CD14-positive monocyte (primary cell): ENCODE data around the gene SLC46A2. TPM values are rescaled to one million over a fixed set of nuclear protein-coding genes. Genes with fewer than 3 reads are reported as not detected.

Experiments used
- DNase-seq, 3 donors: peaks; one replicate each; pipeline ENCODE4 v3.0.0-alpha.2; 2011 to 2022
- H2AFZ ChIP-seq: 2 replicates; pipeline ENCODE4 v1.6.0; 2012; ENCODE audit warnings: mild to moderate bottlenecking, low read depth, low read length, inconsistent platforms; ENCODE audit not compliant: insufficient read depth, poor library complexity, severe bottlenecking
- H3K27ac ChIP-seq, 2 donors: 1 replicate in 1 of 2; 2 replicates in 1 of 2; pipeline ENCODE4 v1.5.1; 2012 to 2013; ENCODE audit warnings: low read length in 2 of 2, control low read depth in 1 of 2, inconsistent platforms in 1 of 2, low read depth in 1 of 2, mild to moderate bottlenecking in 1 of 2
- H3K27me3 ChIP-seq, 2 donors: one replicate each; pipeline versions ENCODE4 v1.6.0 to v1.6.1; 2011 to 2013; ENCODE audit warnings: low read length in 2 of 2; ENCODE audit not compliant: control insufficient read depth in 2 of 2, insufficient read depth in 2 of 2
- H3K36me3 ChIP-seq, 2 donors: replicated peaks in 1 of 2; 1 replicate in 1 of 2; 2 replicates in 1 of 2; pipeline versions ENCODE4 v1.5.1 to v1.6.1; 2012 to 2013; ENCODE audit warnings: low read length in 2 of 2, control low read depth in 1 of 2, inconsistent platforms in 1 of 2, mild to moderate bottlenecking in 1 of 2; ENCODE audit not compliant: insufficient read depth in 2 of 2, control insufficient read depth in 1 of 2
- H3K4me1 ChIP-seq, 2 donors: 1 replicate in 1 of 2; 2 replicates in 1 of 2; pipeline versions ENCODE4 v1.5.1 to v1.6.1; 2012 to 2013; ENCODE audit warnings: low read length in 2 of 2, control low read depth in 1 of 2, inconsistent platforms in 1 of 2, mild to moderate bottlenecking in 1 of 2, moderate library complexity in 1 of 2; ENCODE audit not compliant: insufficient read depth in 2 of 2, control insufficient read depth in 1 of 2
- H3K4me2 ChIP-seq: replicated peaks from 2 replicates; pipeline ENCODE3; 2012; ENCODE audit warnings: low read length, moderate library complexity, mild to moderate bottlenecking; ENCODE audit not compliant: poor library complexity, severe bottlenecking; ENCODE audit errors: extremely low read depth
- H3K4me3 ChIP-seq, 3 experiments: fragments of 200-600 bp in 1 of 3; sonication (generic) in 1 of 3; replicated peaks in 1 of 3; 1 replicate in 2 of 3; 2 replicates in 1 of 3; pipeline ENCODE4 v1.5.1; 2011 to 2013; ENCODE audit warnings: low read length in 3 of 3, mild to moderate bottlenecking in 3 of 3, control low read depth in 2 of 3, low read depth in 2 of 3, inconsistent platforms in 1 of 3, moderate library complexity in 1 of 3
- H3K79me2 ChIP-seq: 2 replicates; pipeline ENCODE4 v1.6.0; 2012; ENCODE audit warnings: mild to moderate bottlenecking, control low read depth, inconsistent platforms, low read length, moderate library complexity; ENCODE audit not compliant: insufficient read depth
- H3K9ac ChIP-seq: 2 replicates; pipeline ENCODE4 v1.6.0; 2017; ENCODE audit warnings: low read length, mild to moderate bottlenecking; ENCODE audit not compliant: insufficient read depth, poor library complexity, severe bottlenecking
- H3K9me3 ChIP-seq, 2 donors: replicated peaks in 1 of 2; 1 replicate in 1 of 2; 2 replicates in 1 of 2; pipeline versions ENCODE4 v1.5.1 to v1.6.1; 2012 to 2013; ENCODE audit warnings: low read length in 2 of 2, control low read depth in 1 of 2; ENCODE audit not compliant: control insufficient read depth in 1 of 2, insufficient read depth in 1 of 2
- H4K20me1 ChIP-seq: 2 replicates; pipeline ENCODE4 v1.6.0; 2012; ENCODE audit warnings: mild to moderate bottlenecking, low read length, control low read depth, moderate library complexity; ENCODE audit not compliant: insufficient read depth
- H3K27ac Mint-ChIP-seq, 7 donors: one replicate each; pipeline ENCODE4 v1.8.0; 2020; ENCODE audit warnings: mild to moderate bottlenecking in 7 of 7, mixed read lengths in 7 of 7, moderate library complexity in 6 of 7, inconsistent platforms in 2 of 7
- H3K27me3 Mint-ChIP-seq, 3 donors: one replicate each; pipeline ENCODE4 v1.8.0; 2021 to 2022; ENCODE audit warnings: low read depth in 3 of 3, mild to moderate bottlenecking in 3 of 3, mixed read lengths in 3 of 3, moderate library complexity in 3 of 3, inconsistent platforms in 1 of 3
- H3K36me3 Mint-ChIP-seq, 2 donors: one replicate each; pipeline ENCODE4 v1.8.0; 2020; ENCODE audit warnings: mixed read lengths in 2 of 2, inconsistent platforms in 1 of 2, mild to moderate bottlenecking in 1 of 2
- H3K4me1 Mint-ChIP-seq: one replicate; pipeline ENCODE4 v1.8.0; 2020; ENCODE audit warnings: mild to moderate bottlenecking, mixed read lengths
- H3K4me3 Mint-ChIP-seq, 2 donors: one replicate each; pipeline ENCODE4 v1.8.0; 2020; ENCODE audit warnings: mild to moderate bottlenecking in 2 of 2, mixed read lengths in 2 of 2, moderate library complexity in 1 of 2
- H3K9me3 Mint-ChIP-seq, 7 donors: one replicate each; pipeline ENCODE4 v1.8.0; 2020 to 2022; ENCODE audit warnings: mixed read lengths in 7 of 7, mild to moderate bottlenecking in 6 of 7, moderate library complexity in 6 of 7, inconsistent platforms in 2 of 7
- WGBS: methylation state at CpG from one replicate; pipeline ENCODE4 v1.1.5; 2013; ENCODE audit warnings: missing lambda C conversion rate; ENCODE audit not compliant: insufficient coverage; 5-methylcytosine and 5-hydroxymethylcytosine counted together
- intact Hi-C, 2 donors: fragments of 100-400 bp; cut with micrococcal nuclease; formaldehyde crosslinking; loops; one replicate each; pipeline versions ENCODE4 v1.15.0 to v1.15.1; 2023
- polyA plus RNA-seq, 3 donors: library from polyadenylated mRNA; depleted of rRNA in 1 of 3; unstranded in 2 of 3; stranded (reverse) in 1 of 3; fragments of 300-500 nt in 2 of 3; fragments of >200 nt in 1 of 3; fragmentation: Illumina TruSeq in 2 of 3; gene quantifications; 1 replicate in 2 of 3; 2 replicates in 1 of 3; pipeline ENCODE4 v1.2.3, GENCODE V29; 2012 to 2021
- TF ChIP-seq, protein P1 (sequence below): fragments of 200-600 bp; IDR thresholded peaks from one replicate; pipeline ENCODE4 v1.8.0; 2022; ENCODE audit warnings: antibody characterized with exemption, mild to moderate bottlenecking

The SLC46A2 gene
- polyA plus RNA-seq, 3 donors: 43.5 to 87.0 (median 45.1) TPM

DNA sequence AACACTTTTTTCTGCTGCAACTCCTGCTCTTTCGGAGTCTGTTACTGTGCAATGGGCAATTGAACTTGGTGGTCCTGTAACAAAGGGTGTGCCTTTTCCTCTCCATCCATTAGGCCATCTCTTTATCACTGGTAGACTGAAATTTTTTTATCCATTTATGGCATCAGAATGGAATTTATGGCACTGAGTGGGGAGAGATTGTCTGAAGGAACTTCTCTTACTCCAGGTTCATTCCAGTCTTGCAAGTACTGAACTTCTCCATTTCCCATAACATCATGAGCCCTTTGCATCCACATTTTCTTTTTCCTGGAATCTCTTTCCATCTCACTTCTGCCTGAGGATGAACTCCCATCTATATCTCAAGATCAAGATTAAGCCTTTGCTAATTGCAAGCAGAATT lies 10.0 kb downstream of the SLC46A2 start:
- no peak overlapping the region for H3K9ac ChIP-seq
- H3K9me3 ChIP-seq: no peaks in the 10 kb centered on the region
- no peak overlapping the region for H3K27ac Mint-ChIP-seq
- H3K9me3 Mint-ChIP-seq: no peaks in the 10 kb centered on the region
- H3K36me3 ChIP-seq: peaks cover 74 to 100% of the 10 kb centered on the region in 2 donors
- H4K20me1 ChIP-seq: peaks cover 58% of the 10 kb centered on the region
- H3K4me2 ChIP-seq: no peak overlapping the region
- intact Hi-C loops: no loop called here
- H3K36me3 Mint-ChIP-seq: peaks cover 94 to 99% of the 10 kb centered on the region in 2 donors
- no CpG with 5 or more reads among the region's 1 CpG for WGBS
- no peaks in the 10 kb centered on the region for H3K79me2 ChIP-seq
- H3K4me1 ChIP-seq: peaks cover 0 to 5% of the 10 kb centered on the region in 2 donors
- H3K4me1 Mint-ChIP-seq: peaks cover 13% of the 10 kb centered on the region
- TF ChIP-seq, protein P1, sequence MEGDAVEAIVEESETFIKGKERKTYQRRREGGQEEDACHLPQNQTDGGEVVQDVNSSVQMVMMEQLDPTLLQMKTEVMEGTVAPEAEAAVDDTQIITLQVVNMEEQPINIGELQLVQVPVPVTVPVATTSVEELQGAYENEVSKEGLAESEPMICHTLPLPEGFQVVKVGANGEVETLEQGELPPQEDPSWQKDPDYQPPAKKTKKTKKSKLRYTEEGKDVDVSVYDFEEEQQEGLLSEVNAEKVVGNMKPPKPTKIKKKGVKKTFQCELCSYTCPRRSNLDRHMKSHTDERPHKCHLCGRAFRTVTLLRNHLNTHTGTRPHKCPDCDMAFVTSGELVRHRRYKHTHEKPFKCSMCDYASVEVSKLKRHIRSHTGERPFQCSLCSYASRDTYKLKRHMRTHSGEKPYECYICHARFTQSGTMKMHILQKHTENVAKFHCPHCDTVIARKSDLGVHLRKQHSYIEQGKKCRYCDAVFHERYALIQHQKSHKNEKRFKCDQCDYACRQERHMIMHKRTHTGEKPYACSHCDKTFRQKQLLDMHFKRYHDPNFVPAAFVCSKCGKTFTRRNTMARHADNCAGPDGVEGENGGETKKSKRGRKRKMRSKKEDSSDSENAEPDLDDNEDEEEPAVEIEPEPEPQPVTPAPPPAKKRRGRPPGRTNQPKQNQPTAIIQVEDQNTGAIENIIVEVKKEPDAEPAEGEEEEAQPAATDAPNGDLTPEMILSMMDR: no peak
- H3K4me3 ChIP-seq: no peak overlapping the region
- no peak overlapping the region for H2AFZ ChIP-seq
- no peaks in the 10 kb centered on the region for H3K27me3 ChIP-seq
- no peak overlapping the region for H3K27ac ChIP-seq
- no peak overlapping the region for H3K4me3 Mint-ChIP-seq
- DNase-seq: no peak
- H3K27me3 Mint-ChIP-seq: peaks cover 0 to 2% (median 0%) of the 10 kb centered on the region in 3 donors

DNA sequence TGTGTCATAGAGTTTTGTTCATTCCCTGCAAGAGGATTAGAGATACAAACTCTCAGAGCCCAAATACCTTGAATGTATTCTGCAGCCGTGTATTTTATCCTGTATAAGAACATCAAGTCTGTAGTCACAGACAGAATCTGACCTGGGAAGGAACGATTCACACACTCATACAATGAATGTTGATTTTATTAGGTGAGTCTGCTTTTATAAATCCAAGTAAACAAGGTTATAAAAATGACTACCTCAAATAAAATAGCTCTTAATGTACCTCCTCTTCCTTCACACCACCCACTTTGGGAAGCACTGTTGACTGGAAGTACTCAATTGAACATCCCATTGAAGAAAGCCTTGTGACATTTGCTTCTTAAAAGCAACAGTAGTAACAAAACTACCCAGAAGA lies 11.9 kb downstream of the SLC46A2 start:
- Histone ChIP-seq H4K20me1 (peaks cover 49% of the 10 kb centered on the region), H3K4me3 (no peak overlapping the region), H3K27me3 (no peaks in the 10 kb centered on the region), H3K9me3 (no peaks in the 10 kb centered on the region), H3K4me1 (no peaks in the 10 kb centered on the region), H3K79me2 (no peaks in the 10 kb centered on the region), H3K4me2 (no peak overlapping the region), H3K27ac (no peak overlapping the region), H2AFZ (no peak overlapping the region), H3K36me3 (peaks cover 67 to 96% of the 10 kb centered on the region in 2 donors), H3K9ac (no peak overlapping the region)
- Mint-ChIP-seq H3K4me3 (no peak overlapping the region), H3K27me3 (peaks cover 0 to 2% (median 0%) of the 10 kb centered on the region in 3 donors), H3K27ac (no peak overlapping the region), H3K36me3 (peaks cover 90 to 96% of the 10 kb centered on the region in 2 donors), H3K4me1 (peaks cover 13% of the 10 kb centered on the region), H3K9me3 (no peaks in the 10 kb centered on the region)
- TF ChIP-seq, protein P1: no peak
- no CpG with 5 or more reads among the region's 2 CpGs for WGBS
- intact Hi-C loops: no loop called here
- no peak for DNase-seq
